Measurements from ENCODE around the gene SPRED3.
"Not testable (repeated sequence)": the region's sequence is repeated elsewhere in the genome, so short reads cannot be mapped to it uniquely, and the experiment has no call there.

SPRED3 gene

DNA sequence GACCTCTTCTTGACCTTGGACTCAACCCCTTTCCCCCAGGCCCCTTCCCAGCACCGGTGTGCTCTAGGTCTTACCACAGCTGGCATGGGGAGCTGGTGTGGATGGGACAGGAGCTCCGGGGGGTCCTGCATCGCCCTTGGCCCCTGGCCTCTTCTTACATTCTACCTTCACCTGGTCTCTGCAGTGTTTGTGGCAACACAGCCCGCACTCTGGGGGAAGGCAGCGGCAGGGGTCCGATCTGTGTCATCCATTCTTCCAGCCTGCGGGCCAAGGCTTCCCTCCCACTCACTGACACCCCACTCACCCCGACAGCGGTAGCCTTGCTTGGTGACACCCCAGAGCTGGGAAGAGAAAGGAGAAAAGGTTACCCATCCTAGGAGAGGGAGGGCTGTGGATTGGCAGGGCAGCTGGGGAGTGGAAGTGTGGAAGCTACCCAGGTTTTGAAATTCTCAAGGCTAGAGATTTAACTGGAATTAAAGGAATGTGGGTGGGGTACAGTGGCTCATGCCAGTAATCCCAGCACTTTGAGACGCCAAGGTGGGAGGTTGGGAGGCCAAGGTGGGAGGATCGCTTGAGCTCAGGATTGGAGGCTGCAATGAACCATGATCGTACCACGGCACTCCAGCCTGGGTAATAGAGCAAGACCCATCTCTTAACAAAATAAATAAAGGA lies 22.7 kb downstream of the SPRED3 start:
- Mint-ChIP-seq H3K36me3 (ENCODE audit: low read depth) (peaks cover 9% of the 10 kb centered on the region), H3K9me3 (no peaks in the 10 kb centered on the region), H3K4me3 (no peak overlapping the region), H3K27ac (no peak overlapping the region), H3K27me3 (ENCODE audit: low read depth) (no peaks in the 10 kb centered on the region), H3K4me1 (peaks cover 8% of the 10 kb centered on the region)
- TF ChIP-seq CTCF (IDR thresholded peaks at IDR 0.05; ENCODE audit: unreplicated experiment in 3 of 3) = no peak

DNA sequence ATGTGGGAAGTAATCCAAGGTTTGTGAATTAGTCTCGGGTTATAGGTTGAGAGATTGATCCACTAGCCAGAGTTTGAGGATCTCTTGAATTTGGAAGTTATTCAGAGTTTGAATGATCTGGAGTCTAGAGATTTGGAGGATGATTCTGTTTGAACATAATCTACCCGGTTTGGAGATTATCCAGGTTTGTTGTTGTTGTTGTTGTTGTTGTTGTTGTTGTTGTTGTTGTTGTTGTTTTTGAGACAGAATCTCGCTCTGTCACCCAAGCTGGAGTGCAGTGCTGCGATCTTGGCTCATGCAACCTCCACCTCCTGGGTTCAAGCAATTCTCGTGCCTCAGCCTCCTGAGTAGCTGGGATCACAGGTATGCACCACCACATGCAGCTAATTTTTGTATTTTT lies 23.4 kb downstream of the SPRED3 start:
- not testable (repeated sequence) for H3K27ac Mint-ChIP-seq; H3K4me3 Mint-ChIP-seq; H3K9me3 Mint-ChIP-seq; H3K4me1 Mint-ChIP-seq; H3K27me3 Mint-ChIP-seq (ENCODE audit: low read depth); H3K36me3 Mint-ChIP-seq (ENCODE audit: low read depth)

DNA sequence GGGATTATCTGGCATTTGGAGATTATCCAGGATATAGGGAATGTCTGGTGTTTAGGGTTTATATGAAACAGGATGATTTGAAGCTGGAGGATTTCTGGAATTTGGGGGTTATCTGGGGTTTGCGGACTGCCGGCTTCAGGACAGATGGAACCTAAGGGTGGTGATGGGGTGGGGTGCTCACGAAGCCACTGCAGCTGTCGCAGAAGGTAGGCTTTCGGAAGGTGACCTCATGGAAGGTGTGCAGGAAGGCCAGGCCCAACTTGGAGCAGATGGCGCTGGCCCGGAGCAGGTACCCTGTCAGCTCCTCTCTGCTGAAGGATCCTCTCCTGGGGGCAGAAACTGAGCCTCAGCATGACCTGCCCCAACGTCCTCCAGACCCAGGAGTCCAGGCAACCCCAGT lies 24.0 kb downstream of the SPRED3 start:
- H3K9me3 Mint-ChIP-seq = no peaks in the 10 kb centered on the region
- peaks cover 14% of the 10 kb centered on the region for H3K4me1 Mint-ChIP-seq
- H3K27ac Mint-ChIP-seq = no peak overlapping the region
- TF ChIP-seq CTCF (IDR thresholded peaks at IDR 0.05; ENCODE audit: unreplicated experiment in 3 of 3) = no peak
- no peak overlapping the region for H3K4me3 Mint-ChIP-seq
- peaks cover 4% of the 10 kb centered on the region for H3K36me3 Mint-ChIP-seq (ENCODE audit: low read depth)
- peaks cover 5% of the 10 kb centered on the region for H3K27me3 Mint-ChIP-seq (ENCODE audit: low read depth)

- Mint-ChIP-seq H3K4me1 (peaks cover 16% of the 10 kb centered on the region), H3K27ac (no peak overlapping the region), H3K27me3 (ENCODE audit: low read depth) (peaks cover 9% of the 10 kb centered on the region), H3K4me3 (no peak overlapping the region), H3K36me3 (ENCODE audit: low read depth) (peaks cover 4% of the 10 kb centered on the region), H3K9me3 (no peaks in the 10 kb centered on the region)
- TF ChIP-seq CTCF (IDR thresholded peaks at IDR 0.05; ENCODE audit: unreplicated experiment in 3 of 3) = no peak
Measured at GRCh38 chr19:38412961-38413360, 24.5 kb downstream of the SPRED3 start.

- no peaks in the 10 kb centered on the region for H3K9me3 Mint-ChIP-seq
- H3K27ac Mint-ChIP-seq = no peak overlapping the region
- TF ChIP-seq CTCF (IDR thresholded peaks at IDR 0.05; ENCODE audit: unreplicated experiment in 3 of 3) = no peak
- peaks cover 16% of the 10 kb centered on the region for H3K4me1 Mint-ChIP-seq
- H3K36me3 Mint-ChIP-seq (ENCODE audit: low read depth) = peaks cover 3% of the 10 kb centered on the region
- H3K27me3 Mint-ChIP-seq (ENCODE audit: low read depth) = peaks cover 10% of the 10 kb centered on the region
- no peak overlapping the region for H3K4me3 Mint-ChIP-seq
Measured at GRCh38 chr19:38413416-38413815, 24.9 kb downstream of the SPRED3 start.

DNA sequence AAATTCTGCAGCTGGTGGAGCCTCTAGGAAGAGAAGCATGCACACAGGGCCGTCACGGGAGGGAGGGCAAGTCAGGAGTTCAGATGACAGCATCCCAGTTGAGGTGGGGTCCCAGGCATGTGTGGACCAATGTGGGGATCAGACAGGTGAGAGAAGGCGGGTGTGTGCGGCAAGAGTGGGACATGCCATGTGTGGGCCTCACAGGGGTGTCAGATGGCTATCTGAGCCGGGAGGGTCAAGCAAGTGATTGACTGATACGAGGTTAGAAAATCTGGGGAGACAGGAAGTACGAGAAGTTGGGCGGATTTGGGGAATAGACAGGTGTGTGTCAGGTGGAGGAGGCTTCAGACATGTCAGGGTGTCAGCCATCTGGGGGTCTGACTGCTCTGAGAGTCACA lies 28.6 kb downstream of the SPRED3 start:
- no peaks in the 10 kb centered on the region for H3K9me3 Mint-ChIP-seq

More for the DNA sequence above, 28.6 kb downstream of the SPRED3 start:
- Mint-ChIP-seq H3K27me3 (ENCODE audit: low read depth) (peaks cover 21% of the 10 kb centered on the region), H3K4me3 (peak overlapping the region; percentile 56 to 72 (median 70)), H3K27ac (no peak overlapping the region), H3K4me1 (peaks cover 7% of the 10 kb centered on the region), H3K36me3 (ENCODE audit: low read depth) (no peaks in the 10 kb centered on the region)
- no peak for TF ChIP-seq CTCF (IDR thresholded peaks at IDR 0.05; ENCODE audit: unreplicated experiment in 3 of 3)

All from nephron (organoid).